HG02763 (cell line): Measurements from ENCODE around the gene BPI.
"Not testable (repeated sequence)": the region's sequence is repeated elsewhere in the genome, so short reads cannot be mapped to it uniquely, and the experiment has no call there.

ENCODE experiments used
- ATAC-seq: cut with Tn5 transposase; IDR thresholded peaks from one replicate; pipeline ENCODE4 v1.9.1; 2021; ENCODE audit warnings: mild to moderate bottlenecking, moderate library complexity; ENCODE audit not compliant: unreplicated experiment

BPI gene

DNA sequence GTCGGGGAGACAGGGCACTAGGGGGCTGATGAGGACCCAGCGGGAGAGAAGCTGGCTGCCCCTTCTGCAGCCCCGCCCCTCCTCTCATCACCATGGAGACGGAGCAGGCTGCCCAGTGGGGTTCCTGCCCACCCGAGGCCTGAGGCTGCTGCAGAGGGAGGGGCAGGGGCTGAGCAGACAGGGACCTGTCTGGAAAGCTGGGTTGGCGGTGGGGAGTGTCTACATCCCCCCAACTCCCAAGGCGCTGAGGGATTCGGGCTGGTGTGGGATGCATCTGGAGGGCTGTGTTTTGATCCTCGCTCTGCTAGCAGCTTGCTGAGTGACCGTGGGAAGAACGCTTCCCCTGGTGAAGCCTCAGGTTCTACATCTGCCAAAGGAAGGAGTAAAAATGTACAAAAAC lies 1.2 kb upstream of the BPI start:
- ATAC-seq = no peak

GRCh38 chr20:38304845-38305447 lies 990 bp downstream of the BPI start:
- no peak for ATAC-seq

GRCh38 chr20:38305541-38305940 lies 1.6 kb downstream of the BPI start:
- ATAC-seq = no peak

DNA sequence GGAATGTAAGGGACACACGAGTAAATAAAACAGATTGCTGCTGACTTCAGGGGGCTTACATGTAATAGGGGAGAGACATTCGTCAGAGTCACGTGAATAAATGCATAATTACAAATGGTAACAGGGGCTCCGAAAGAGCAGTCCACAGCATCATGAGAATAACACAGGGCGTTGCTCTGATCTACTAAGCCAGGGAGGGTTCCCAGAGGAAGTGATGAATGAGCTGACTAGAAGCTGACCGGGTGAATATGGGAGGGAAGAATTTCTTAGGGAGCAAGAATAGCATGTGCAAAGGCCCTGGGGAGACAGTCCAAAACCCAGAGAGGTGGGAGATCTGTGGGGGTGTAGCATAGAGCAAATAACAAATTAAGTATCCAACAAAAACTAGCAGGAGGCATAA lies 2.4 kb downstream of the BPI start:
- ATAC-seq = no peak

DNA sequence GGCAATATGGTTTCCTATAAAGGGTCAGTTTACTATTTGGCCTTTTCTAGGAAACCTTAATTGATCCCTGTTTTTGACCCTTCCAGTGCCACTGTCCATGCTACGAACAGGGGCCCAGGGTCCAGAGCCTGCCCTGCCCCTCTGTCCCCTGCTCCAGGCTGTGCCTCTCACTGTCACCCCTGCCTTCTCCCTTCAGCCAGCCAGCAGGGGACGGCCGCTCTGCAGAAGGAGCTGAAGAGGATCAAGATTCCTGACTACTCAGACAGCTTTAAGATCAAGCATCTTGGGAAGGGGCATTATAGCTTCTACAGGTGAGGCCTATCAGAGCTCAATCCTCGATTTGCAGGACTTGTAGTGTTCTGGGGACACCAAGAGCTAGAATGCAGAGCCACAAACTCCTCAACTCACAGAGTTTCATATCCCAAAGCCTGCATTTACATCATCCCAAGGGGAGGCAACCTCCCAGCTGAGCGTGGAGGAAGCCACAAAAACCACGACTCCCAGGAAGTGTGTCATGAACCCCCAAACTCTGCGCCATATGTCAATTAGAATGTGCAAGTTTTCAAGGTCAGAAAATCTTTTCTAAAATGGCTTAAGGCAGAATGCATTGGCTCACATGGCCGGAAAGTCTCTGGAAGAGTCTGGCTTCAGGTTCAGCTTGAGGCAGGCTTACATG lies 3.6 kb downstream of the BPI start:
- no peak for ATAC-seq

- ATAC-seq = no peak
These were observed 4.1 kb downstream of the BPI start for GRCh38 chr20:38308047-38308438.

GRCh38 chr20:38308447-38308846 lies 4.5 kb downstream of the BPI start:
- ATAC-seq = no peak

DNA sequence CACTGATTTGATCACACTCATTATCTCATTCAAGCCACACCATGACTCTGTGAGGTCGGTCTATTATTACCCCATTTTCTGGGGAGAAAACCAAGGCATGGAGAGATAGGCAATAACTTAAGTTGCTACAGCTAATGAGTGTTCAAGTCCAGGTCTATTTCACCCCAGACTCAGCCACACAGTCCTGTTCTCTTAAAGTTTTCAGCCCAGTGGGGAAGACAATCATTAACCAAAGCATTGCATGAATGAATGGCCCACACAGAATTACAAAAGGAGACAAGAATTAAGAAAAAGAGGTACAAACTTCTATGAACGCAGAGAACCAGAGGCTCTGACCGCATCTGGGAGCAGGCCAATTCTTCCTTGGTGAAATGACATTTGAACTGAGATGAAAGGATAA lies 7.1 kb downstream of the BPI start:
- ATAC-seq = no peak

DNA sequence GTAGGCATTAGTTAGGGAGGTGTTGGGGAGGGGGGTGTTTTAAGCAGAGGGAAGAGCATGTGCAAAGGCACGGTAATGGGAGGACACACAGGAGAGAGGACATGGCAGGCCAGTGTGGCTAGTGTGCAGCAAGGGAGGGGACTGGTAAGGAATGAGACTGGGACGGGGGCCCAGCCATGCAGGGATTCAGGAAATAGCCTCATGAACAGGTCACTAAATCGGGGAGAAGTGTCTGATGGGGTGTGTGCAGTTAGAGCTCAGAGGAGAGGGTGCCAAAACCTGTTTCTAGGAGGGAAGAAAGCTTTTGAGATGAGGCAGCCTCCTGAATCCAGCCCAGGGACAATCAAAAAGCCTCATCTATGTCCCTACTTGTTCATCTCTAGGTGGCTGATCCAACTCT lies 7.5 kb downstream of the BPI start:
- ATAC-seq = no peak

DNA sequence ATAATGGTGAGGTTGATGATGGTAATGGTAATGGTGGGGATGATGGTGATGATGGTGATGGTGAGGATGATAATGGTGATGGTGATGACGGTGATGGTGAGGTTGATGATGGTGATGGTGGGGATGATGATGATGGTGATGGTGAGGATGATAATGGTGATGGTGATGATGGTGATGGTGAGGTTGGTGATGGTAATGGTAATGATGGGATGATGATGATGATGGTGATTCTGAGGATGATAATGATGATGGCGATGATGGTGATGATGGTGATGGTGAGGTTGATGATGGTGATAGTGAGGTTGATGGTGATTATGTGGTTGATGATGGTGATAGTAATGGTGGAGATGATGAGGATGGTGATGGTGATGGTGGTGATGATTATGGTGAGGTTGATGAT lies 9.7 kb downstream of the BPI start:
- no peak for ATAC-seq

DNA sequence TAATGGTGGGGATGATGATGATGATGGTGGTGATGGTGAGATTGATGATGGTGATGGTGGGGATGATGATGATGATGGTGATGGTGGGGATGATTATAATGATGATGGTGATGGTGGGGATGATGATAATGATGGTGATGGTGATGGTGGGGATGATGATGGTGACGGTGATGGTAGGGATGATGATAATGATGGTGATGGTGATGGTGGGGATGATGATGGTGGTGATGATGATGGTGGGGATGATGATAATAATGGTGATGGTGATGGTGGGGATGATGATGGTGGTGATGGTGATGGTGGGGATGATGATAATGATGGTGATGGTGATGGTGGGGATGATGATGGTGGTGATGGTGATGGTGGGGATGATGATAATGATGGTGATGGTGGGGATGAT lies 10.4 kb downstream of the BPI start:
- not testable (repeated sequence) for ATAC-seq

- ATAC-seq = no peak
These were observed 11.5 kb downstream of the BPI start for GRCh38 chr20:38315290-38315966.

GRCh38 chr20:38316341-38316740 lies 12.4 kb downstream of the BPI start:
- no peak for ATAC-seq

DNA sequence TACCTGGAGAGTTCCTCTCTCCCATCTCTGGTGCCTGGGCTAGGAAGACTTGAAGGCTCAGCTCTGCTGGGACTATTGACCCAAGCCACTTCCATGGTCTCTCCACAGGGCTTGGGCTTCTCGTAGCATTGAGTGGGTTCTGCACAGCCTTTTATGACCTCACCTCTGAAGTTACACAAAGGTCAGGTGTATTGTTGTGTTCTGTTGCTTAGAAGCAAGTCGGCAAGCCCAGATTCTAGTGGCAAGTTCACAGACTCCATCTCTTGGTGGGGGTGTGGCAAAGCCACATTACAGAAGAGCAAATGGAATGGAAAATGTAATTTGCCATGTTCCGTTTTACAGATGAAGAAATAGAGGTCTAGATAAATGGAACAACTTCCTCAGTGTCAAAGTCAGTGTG lies 13.5 kb downstream of the BPI start:
- ATAC-seq = no peak

DNA sequence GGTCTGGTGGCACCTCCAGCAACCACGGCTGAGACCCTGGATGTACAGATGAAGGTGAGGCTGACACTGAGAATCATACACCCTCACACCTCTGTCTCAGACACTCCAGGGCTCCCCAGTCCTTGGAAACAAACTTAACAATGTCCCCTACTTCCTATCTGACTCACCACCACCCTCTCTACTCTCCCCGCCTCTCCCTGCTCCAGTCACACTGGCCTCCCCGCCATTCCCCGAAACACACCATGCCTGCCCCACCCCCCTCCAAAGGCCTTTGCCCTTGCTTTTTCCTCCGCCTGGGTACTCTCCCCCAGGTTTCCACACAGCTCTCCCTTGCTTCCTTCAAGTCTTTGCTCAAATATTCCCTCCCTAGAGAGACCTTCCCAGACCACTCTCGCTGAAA lies 16.3 kb downstream of the BPI start:
- ATAC-seq = no peak

GRCh38 chr20:38321959-38322598 lies 18.1 kb downstream of the BPI start:
- ATAC-seq = no peak

DNA sequence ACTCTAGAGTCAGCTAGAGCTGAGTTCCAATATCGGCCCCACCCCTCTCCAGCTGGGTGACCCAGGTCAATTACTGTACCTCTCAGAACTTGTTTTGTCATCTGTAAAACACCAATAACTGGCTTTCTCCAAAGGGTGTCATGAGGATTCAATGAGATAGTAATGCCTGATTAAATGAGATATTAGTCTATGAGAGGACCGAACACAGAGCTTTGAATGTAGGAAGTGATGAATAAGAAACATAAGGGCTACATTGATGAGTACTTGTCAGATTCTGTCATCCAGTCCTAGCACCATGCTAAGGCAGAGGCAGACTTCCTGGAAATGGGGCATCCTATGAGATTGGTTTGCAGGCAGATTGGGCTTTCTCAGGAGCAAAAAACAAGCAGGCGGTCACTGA lies 20.2 kb downstream of the BPI start:
- ATAC-seq = no peak

- ATAC-seq = no peak
These were observed 21.2 kb downstream of the BPI start for GRCh38 chr20:38325167-38325566.

DNA sequence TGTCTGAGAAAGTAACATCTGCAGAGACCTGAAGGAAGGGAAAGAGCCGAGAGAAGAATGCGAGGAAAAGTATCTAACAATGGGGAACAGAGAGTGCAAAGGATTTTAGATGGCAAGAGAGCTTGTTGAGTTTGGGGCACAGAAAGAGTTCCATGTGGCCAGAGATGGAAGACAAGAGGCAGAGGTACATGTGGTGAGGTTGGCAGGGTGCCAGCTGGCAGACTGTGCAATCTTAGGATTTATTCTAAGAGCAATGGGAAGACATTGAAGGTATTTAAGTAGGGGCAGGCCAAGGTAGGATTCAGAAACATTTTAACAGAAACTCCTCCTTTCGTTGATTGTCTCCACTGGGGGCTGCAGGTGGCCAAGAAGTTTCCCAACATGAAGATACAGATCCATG lies 21.9 kb downstream of the BPI start:
- no peak for ATAC-seq

DNA sequence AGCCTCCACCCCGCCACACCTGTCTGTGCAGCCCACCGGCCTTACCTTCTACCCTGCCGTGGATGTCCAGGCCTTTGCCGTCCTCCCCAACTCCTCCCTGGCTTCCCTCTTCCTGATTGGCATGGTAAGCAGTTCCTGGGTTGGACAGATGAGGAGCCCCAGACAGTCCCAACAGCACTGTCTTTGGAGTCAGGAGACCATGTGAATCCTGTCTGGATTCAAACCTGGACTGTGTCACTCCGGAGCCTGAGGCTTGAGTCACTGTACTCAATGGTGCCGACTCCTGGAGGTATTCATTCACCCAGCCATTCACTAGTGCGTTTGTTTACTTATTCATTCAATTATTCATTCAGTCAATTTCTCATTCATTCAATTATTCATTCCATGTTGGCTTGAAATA lies 22.4 kb downstream of the BPI start:
- ATAC-seq = no peak

DNA sequence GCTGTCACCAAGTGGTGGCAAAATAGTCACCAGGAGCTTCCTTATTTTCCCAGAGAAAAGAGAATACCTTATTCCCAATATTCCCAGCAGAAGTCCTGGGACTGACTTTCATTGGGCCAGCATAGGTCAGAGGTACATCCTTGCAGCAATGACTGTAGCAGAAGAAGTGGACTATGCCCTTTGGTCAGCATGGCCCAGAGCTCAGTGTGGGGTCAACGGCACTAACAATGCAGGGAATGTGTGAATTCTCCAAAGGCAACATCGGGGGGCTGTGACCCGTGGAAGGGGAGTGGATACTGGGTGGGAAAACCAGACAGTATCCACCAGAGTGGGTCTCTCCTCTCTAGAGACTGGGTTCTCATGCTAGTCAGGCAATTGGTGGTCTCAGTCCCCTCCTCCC lies 26.7 kb downstream of the BPI start:
- no peak for ATAC-seq

DNA sequence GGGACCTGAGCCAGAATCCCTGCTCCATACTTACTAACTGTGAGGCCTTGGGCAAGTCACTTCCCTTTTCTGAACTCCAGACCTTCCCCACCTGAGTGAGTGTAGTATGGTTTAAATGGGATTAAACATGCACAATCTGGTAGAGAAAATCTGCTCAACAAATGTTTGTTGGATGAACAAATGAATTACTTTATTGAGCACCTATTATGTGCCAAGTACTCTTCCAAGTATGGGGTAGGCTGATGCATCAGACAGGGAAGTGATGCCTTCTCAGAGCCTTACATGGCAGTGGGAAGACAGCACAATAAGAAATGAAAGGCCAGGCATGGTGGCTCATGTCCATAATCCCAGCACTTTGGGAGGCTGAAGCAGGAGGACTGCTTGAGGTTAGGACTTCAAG lies 27.3 kb downstream of the BPI start:
- ATAC-seq = no peak
